ENCODE measurements around the gene PODNL1.

Gene PODNL1

DNA sequence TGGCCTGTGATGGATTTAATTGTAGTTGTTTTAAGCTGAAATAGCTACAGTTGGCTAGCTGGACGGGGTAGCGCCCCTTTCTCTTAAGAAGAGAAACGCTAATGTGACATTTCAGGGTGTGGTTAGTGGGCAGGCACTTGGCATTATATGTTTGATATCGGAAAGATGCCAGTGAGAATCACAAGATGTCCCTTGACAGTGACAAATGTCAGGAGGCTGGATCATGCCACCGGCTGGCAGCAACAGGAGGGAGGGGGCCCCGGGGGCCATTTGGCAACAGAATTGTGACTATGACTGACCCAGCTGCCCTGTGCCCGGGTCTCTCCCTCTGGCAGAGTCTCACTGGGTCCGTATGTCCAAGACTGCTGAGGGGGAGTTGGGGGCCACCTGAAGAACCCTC is 18.8 kb upstream of the PODNL1 start:
- DNase-seq = no peak

DNA sequence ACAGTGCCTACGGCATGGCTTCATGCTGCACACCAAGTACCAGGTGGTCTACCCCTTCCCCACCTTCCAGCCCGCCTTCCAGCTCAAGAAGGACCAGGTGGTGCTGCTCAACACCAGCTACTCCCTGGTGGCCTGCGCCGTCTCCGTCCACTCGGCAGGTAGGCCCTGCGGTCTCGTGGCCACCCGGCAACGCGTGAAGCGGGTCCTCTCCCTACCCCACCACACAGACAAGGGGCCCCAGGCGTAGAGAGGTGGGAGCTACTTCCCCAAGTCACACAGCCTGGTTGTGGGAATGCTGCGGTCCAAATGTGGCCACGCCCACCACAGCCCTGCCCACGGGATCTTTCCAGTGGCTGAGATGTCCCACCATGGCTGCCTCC is 18.1 kb upstream of the PODNL1 start:
- no peak for DNase-seq

DNA sequence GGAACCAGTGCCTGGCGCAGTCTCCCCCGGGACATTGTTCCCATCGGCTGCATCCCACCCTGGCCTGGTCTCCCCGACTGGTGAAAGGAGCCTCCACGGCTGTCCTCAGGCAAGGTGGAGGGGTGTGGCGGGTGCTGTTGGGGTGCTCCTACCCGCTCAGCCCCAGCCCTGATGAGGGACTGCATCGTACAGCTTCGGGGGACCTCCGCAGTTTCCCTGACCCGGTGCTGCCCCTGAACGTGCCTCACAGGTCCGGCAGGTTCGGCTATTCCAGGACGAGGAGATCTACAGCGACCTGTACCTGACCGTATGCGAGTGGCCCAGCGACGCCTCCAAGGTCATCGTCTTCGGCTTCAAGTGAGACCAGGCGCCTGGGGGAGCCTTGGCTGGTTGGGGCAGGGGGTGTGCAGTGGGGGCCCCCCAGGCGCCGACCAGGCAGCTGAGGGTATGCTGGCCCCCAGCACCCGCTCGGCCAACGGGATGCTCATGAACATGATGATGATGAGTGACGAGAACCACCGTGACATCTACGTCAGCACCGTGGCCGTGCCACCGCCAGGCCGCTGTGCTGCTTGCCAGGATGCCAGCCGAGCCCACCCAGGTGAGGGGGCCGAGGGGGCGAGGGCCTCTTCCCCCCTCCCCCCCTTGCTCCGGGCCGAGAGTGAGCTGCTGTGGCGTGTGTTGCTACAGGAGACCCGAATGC is 17.6 kb upstream of the PODNL1 start:
- no peak for DNase-seq

DNA sequence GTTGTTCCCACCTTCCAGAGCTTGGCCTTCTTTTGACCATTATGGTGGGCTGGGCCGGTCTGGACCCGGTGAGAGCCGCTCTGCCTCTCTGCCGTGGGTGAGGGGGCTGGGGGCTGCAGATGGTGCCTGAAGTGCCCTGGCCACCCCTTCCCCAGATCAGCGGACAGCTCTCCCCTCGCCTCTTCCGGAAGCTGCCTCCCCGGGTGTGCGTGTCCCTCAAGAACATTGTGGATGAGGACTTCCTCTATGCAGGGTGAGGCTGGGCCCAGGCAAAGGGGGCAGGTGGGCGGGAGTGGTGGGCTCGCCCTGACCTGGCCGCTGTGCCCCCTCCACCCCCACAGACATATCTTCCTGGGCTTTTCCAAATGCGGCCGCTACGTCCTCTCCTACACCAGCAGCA is 16.0 kb upstream of the PODNL1 start:
- DNase-seq = no peak

DNA sequence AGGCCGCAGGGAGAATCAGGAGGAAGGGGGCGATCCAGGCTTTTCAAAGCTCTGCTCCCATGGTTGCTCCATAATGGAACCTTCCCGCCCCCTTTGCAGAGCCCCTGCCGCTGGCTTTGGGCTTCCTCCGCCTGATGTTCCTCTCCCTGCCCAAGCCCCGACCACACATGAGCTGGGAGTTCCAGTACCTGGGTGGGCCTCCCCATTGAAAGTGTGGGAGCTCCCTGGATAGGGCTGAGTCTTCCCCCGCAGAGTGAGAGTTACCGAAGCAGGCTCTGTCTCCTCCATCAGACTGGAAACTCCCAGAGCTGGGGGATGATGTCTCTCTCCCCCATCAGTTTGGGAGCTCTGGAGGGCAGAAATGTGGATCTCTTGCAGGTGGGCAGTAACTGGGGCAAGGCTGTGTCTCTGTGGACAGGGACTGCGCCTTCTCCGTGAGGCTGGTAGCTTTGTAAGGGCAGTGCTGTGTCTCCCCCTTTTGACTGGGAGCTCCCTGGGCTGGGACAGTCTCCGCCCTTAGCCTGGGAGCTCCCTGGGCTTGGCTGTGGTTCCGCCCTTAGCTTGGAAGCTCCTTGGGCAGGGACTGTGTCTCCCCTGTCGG is 14.8 kb upstream of the PODNL1 start:
- DNase-seq = no peak

DNA sequence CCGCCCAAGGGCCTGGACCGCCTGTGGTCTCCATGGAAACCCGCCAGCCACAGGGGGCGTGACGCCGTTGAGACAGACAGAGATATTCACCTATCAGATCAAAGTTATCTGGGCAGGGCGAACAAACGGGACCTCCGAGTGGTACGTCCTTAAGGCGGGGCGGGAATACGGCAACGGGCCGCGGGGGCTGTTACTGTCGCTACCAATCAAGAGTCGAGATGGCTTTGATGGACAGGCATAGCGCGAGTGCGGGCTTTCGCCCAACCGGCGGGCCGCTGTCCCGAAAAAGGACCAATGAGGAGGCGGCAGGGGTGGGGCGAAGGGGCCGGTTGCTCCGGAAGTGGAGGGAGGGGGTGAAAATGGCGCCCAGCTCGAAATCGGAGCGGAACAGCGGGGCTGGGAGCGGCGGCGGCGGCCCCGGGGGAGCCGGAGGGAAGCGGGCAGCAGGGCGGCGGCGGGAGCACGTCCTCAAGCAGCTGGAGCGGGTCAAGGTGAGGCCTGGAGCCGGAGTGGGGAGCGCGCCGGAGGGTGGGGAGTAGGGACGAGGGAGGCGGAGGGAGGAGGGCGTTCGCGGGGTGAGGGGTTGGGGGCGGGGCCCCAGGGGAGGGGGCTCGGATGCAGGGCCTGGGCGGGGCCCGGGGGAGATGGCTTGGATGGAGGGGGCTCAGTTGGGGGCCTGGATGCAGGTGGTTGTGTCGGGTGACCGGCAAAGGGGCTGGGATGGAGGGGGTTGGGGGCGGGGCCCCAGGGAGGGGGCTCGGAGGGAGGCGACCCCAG is 14.1 kb upstream of the PODNL1 start, which contains the start of gene DCAF15:
DCAF15 (plus strand) TSS at position 356 of the 777 bp plus-strand sequence; CDS start at position 360, 4 bp downstream.
- DNase-seq = peak; percentile 99

DNA sequence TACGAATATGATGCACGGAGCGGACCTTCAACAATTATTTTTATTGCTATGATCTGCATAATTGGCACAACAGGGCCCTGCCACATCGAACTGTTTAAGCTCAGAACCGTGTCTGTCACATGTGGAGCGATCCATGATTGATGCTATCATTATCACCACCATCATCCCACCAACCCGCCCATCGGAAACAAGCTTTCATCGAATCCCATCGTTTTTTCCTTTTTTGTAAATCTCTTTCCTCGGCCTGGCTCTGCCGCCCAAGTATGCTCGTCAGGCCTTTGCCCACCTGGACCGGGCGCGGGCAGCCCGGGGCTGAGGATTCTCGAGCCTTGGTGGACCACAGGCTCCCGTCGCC is 13.6 kb upstream of the PODNL1 start:
- no peak for DNase-seq

DNA sequence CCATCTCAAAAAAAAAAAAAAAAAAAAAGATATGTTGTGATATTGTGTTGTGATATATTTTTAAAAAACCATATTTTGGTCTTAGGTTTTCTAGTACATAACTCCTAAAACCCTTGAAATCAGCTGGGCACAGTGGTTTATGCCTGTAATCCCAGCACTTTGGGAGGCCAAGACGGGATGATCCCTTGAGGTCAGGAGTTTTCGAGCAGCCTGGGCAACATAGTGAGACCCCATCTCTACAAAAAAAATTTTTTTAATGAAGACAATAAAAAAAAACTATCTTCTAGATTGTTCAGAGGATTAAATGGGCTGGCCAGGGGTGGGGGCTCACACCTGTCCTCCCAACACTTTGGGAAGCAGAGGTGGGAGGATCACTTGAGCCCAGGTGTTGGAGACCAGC is 12.8 kb upstream of the PODNL1 start:
- DNase-seq = no peak

DNA sequence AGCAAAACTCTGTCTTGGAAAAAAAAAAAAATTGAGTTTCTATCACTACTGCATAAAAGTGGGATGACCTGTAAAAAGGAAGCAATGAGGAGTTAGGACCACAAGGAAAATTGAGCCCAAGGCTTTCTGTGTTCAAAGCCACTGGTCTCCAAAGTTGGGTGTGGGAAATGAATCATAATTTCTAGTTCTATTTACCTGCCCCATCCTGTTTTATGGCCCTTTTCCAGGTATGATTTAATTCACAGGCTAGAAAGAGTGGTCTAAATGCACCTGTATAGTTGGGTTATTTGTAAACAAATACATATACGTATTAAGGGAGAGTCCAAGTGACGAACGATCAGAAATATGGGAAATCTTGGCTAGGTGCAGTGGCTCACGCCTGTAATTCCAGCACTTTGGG is 8.2 kb upstream of the PODNL1 start:
- DNase-seq = no peak

DNA sequence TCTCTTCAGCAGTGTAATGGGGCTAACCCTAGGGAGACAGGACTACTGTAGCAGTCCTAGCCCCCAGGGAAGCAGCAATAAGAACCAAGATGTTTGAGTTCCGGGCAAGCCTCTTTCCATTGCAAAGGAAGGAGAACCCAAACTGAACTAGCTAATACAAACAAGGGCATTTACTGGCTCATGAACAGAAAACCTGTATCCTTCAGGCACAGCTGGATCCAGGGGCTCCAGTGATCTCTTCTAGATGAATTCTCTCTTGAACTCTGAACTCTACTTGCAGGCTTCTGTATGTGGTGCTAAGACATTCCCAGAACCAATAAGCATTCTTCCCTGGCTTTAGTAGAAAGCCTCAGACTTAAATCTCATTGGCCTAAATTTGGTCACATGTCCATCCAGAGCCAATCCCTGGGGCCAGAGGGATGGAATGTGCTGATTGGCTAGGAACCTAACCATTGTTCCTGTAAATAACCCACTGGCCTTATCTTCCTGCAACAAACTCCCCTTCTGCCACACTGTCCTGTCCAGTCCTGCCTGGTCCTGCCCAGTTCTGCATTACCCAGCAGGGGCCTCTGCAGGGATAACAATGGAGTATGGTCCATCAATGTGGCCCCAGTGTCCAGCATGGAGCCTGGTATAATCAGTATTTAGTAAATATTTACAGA is 3.9 kb upstream of the PODNL1 start:
- DNase-seq = no peak

DNA sequence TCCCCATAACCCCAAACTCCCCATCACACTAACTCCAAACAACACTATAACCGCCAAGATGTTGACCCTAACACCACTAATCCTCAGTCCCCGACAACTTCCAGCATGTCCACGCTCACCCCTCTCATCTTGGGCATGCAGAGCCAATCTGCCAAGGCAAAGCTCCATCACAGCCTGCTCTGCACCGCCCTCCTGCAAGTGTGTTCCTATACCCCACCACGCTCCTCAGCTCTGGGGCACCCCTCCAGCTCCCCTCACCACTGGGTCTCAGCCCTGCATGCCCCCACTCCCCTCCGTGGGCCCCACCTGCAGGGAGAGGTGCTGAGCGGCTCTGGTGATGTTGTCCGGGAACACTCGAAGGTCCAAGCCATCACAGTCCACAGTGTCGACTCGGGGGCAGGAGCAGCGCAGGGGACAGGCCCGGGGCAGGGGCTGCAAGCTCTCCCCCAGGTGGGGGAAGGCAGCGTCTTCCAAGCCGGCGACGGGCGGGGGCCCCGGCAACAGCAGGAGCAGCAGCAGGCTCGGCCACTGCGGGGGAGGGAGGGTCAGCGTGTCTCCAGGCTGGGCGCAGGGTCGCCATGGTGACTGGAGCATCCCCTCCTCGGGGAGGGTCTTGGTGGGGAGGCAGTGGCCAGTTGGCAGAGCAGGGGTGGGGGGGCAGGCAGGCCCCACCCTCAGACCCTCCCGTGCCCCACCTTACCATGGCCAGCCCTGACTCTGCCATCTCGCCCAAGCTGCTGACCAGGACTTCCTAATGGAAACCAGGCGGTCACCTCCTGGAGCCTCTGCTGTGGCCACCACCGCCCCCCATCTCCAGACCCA is 527 bp downstream of the PODNL1 start:
- no peak for DNase-seq

DNA sequence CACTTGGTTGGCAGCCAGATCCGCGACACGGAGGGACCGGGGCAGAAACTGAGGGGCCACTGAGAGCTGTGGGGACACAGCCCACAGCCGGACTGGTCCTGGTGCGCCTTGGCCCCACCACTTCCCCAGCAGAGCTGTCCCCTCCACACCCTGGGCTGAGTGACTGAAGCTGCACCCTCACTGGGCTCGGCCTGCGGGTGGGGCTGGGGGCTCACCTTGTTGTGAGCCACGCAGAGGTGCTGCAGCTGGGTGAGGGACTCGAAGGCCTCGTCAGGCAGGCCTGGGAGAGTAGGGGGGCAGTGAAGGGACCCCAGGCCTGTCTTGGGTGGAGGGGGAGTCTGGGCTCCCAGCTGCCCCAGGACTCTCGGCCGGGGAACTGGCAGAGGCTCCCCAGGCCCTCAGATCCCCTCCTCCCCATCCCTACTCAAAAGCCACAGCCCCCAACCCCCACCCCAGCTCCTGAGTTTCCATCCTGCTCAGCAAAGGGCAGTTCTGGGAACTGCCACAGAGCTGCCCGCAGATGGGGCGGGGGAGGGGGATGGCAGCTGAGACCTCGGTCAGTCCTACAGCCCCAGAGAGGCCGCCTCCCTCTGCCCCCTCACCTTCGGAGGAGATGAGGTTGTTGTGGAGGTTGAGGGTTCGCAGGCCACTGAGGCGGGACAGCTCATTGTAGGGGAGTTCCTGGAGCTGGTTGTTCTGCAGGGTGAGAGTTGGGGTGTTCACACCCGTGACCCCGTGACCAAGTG is 2.3 kb downstream of the PODNL1 start:
- DNase-seq = no peak

DNA sequence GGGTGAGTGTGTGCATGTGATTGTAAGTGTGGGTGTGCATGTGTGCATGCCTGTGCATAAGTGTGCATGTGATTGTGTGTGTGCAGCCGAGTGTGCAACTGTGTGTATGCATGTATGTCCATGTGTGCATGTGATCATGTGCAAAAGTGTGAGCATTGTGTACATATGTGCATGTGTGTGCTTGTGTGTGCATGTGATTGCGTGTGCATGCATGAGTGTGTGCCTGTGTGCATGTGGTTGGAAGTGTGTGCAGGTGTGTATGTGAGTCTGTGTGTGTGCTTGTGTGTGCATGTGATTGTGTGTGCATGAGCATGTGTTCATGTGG is 3.5 kb downstream of the PODNL1 start:
- no peak for DNase-seq

DNA sequence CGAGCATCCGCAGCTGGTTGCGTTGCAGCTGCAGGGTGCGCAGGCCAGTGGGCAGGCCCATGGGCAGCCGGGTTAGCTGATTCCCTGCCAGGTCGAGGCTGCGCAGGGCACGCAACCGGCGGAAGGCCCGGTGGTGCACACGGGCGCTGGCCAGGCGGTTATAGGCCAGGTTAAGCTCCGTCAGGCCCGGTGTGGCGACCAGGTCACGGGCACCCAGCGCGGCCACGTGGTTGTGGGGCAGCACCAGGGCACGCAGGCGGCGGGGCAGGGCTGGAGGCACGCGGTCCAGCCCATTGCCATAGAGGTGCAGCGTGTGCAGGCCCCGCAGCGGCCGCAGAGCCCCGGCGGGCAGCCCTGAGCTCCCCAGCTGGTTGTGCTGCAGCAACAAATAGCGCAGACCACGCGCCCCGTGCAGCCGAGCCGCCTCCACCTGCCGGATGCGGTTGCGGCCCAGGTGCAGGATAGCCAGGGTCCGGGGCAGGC is 5.3 kb downstream of the PODNL1 start:
- DNase-seq = no peak

DNA sequence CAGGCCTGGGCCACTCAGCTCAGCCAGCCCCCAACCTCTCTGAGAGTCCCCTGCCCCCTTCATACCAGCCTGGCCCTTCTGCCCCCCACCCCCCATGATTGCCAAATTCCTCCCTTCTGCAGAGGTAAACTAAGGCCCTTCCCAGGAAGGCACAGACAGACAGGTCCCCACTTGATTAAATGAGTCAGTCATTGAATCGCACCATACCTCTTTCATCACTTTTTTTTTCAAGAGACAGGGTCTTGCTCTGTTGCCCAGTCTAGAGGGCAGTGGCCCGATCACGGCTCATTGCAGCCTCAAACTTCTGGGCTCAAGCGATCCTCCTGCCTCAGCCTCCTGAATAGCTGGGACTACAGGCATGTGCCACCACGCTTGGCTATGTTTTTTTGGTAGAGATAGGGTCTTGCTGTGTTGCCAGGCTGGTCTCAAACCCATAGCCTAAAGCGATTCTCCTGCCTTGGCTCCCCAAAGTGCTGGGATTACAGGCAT is 6.0 kb downstream of the PODNL1 start:
- DNase-seq = no peak

DNA sequence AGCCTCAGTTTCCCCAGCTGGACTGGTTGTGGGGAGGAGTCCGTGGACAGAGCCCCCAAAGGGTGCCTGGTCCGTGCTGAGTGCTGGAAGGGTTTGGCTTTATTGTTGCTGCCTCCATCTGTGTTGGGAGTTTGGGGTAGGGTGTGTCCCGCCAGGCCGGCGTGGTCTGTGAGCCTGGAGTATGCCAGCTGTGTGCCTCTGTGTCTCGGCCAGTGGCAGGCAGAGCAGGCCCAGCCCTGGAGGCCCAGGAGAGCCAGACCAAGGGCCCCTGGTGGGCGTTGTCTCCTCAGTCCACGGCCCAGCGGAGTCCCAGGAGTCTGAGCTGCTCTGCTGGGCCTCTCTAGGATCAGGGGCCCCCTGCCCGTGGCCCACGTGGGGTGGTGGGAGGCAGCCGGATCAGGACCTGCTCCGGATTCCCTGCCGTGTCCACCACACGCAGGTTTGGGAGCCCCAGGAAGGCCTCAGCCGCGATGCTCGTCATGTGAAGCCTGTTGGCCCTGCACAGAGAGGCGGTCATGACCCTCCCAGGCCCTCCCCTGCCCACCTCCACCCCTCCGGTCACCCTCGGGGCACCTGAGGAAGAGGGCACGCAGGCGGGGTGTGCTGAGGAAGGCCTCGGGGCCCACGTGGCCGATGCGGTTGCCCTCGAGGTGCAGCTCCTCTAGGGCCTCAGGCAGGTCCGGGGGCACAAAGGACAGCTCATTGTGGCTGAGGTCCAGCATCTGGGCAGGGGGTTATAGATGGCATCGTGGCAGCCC is 6.6 kb downstream of the PODNL1 start:
- no peak for DNase-seq

DNA sequence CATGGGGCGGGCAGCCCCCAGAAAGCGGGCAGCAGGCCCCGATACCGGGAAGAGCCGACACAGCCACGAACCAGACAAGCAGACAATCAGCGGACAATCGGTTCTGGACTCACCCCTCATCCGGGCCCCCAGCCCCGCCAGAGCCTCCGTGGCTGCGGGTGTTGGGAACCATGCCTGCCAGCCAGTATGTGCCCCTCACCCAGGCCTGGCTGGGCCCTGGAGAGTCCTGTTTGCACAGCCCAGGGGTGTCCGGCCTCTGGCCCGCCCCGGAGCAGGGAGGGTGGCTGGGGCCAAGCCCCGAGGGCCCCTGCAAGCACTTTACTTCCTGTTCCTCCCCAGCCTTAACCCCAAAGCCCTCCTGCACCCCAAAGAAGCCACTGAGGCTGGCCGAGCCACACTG is 7.8 kb downstream of the PODNL1 start:
- no peak for DNase-seq

DNA sequence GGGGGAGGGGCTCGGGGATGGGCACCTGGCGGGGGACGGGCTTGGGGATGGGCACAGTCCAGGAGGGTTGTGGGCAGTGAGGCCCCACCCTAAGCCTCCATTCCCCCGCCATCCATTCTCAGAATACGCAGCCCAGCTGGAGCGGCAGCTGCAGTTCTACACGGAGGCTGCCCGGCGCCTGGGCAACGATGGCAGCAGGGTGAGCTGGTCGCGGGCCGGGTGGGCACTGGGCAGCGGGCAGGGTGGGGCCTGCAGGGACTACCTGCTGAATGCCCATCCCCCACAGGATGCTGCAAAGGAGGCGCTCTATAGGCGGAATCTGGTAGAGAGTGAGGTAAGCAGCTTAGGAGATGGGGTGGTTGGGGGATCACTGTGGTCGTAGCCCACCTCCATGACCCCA is 8.3 kb downstream of the PODNL1 start:
- no peak for DNase-seq

DNA sequence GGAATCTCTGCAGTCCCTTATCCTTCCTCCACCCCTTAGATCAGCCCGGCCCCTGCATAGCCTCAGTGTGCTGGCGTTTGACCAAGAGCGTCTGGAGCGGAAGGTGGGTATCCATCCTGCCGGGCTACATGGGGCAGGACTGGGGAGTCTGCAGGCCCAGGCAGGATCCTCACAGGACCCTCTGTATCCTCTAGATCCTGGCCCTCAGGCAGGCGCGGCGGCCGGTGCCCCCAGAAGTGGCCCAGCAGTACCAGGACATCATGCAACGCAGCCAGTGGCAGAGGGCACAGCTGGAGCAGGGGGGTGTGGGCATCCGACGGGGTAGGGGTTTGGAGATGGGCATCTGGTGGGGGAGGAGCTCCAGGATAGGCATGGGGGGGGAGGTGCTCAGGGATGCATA is 8.9 kb downstream of the PODNL1 start:
- DNase-seq = no peak

DNA sequence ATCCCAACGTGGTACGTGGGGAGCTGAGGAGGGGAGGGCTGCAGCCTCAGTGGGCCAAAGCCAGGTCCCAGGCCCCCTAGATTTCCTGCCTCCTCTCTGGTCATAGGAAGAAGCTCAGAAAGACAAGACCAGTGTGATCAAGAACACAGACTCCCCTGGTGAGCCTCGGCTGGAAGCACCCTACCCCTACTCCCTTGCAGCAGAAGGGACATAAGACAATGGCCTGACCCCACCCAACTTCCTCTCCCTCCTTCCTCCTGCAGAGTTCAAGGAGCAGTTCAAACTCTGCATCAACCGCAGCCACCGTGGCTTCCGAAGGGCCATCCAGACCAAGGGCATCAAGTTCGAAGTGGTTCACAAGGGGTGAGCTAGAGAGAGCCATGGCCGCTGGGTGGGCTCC is 11.5 kb downstream of the PODNL1 start:
- no peak for DNase-seq

DNA sequence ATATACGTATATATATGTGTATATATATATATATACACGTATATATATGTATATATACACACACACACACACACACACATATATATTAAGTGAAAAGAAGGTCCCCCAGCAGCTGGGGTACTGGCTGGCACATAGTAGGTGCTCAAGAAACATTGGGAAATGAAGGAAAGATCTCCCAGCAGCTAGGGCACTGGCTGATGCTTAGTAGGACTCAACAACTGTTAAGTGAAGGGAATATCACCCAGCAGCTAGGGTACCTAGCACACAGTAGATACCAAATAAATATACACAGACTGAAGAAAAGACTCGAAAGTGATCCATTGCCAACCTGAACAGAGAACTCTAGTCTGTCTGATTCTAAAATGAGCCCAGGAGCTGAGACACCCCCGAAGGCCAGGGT is 12.2 kb downstream of the PODNL1 start:
- no peak for DNase-seq

All from NCI-H1092 treated with DMSO at 0.1 percent for 48 hours (cell line).